Heart left ventricle (tissue), 13 donors: ENCODE data around the gene SHISA9.

ENCODE experiments used
- POLR2A ChIP-seq, 2 donors: fragments of 450-650 bp; IDR thresholded peaks; one replicate each; pipeline ENCODE4 v1.6.1; 2017; ENCODE audit warnings: antibody characterized with exemption in 2 of 2, mild to moderate bottlenecking in 2 of 2, moderate library complexity in 2 of 2
- TF ChIP-seq, protein P1 (sequence below), 12 donors: fragments of 200-600 bp; sonication (generic) in 4 of 12; IDR thresholded peaks; one replicate each; pipeline versions ENCODE4 v1.5.0 to v1.8.0; 2018 to 2022; ENCODE audit warnings: antibody characterized with exemption in 12 of 12, mild to moderate bottlenecking in 5 of 12
- donor health status: ischemic (EF 13 %, LVEDD 7.1; RV severe dilation, severe dysfunction).
- donor health status: DM: no; HTN: yes; CAD: no.
- donor health status: DM: no; HTN: no; CAD: no.
- donor health status: ischemic (EF 25% LVEDD 6.9; RV normal size, moderate dysfunction).
- donor health status: ischemic (EF 25% LVEDD 5.7; RV mildly dilated, moderate dysfunction).
- donor health status: ischemic (EF 35%, LVEDD 5.7; RV mildly dilated, moderate dysfunction).
- donor health status: nonischemic (EF 11% LVEDD 7.7; RV severe dilation, severe dysfunction).
- donor health status: DM: yes; HTN: yes; CAD: no.
- donor health status: PGD.
- donor health status: ischemic (EF 29% LVEDD 5.4; RV normal size, mild dysfunction).
- donor health status: nonischemic (EF 23%, LVEDD 6.1; RV moderate dilation, normal function).

- TF ChIP-seq, protein P1, sequence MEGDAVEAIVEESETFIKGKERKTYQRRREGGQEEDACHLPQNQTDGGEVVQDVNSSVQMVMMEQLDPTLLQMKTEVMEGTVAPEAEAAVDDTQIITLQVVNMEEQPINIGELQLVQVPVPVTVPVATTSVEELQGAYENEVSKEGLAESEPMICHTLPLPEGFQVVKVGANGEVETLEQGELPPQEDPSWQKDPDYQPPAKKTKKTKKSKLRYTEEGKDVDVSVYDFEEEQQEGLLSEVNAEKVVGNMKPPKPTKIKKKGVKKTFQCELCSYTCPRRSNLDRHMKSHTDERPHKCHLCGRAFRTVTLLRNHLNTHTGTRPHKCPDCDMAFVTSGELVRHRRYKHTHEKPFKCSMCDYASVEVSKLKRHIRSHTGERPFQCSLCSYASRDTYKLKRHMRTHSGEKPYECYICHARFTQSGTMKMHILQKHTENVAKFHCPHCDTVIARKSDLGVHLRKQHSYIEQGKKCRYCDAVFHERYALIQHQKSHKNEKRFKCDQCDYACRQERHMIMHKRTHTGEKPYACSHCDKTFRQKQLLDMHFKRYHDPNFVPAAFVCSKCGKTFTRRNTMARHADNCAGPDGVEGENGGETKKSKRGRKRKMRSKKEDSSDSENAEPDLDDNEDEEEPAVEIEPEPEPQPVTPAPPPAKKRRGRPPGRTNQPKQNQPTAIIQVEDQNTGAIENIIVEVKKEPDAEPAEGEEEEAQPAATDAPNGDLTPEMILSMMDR (IDR thresholded peaks at IDR 0.05) = no peak
- TF ChIP-seq POLR2A (IDR thresholded peaks at IDR 0.05) = no peak
Measured at GRCh38 chr16:12853972-12854371, 47.4 kb upstream of the SHISA9 start.
